B cell (primary cell): Measurements from ENCODE around the gene PANK4.
"Not testable (repeated sequence)": the region's sequence is repeated elsewhere in the genome, so short reads cannot be mapped to it uniquely, and the experiment has no call there.

ENCODE experiments used
- EZH2 ChIP-seq: IDR thresholded peaks from 2 replicates; pipeline ENCODE4 v1.6.1; 2012; ENCODE audit warnings: borderline replicate concordance, low read depth, mild to moderate bottlenecking, moderate library complexity, low read length; ENCODE audit not compliant: insufficient read depth, poor library complexity, severe bottlenecking
- TF ChIP-seq, protein P1 (sequence below): fragments of 200-600 bp; IDR thresholded peaks from one replicate; pipeline ENCODE4 v1.8.0; 2022; ENCODE audit warnings: antibody characterized with exemption, mild to moderate bottlenecking

DNA sequence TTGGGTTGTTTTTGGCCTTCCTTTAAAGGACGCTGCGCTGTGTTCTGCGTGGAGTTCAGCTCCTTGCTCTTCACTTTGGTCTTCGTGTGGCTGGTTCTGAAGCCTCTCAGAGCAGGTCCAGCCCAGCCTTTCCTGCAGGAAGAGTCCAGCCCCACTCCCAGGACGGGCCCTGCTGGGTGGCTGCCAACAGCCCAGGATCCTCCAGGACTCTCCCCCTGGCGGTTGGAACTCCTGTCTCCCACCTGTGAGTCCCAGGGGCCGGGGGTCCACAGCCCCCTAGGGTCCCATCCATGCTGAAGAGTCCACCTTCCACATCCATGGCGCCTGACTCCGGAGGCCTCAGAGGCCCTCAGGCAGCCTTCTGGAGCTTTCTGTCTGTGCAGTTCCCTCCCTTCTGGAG, 25.1 kb upstream of the PANK4 start:
- TF ChIP-seq, protein P1, sequence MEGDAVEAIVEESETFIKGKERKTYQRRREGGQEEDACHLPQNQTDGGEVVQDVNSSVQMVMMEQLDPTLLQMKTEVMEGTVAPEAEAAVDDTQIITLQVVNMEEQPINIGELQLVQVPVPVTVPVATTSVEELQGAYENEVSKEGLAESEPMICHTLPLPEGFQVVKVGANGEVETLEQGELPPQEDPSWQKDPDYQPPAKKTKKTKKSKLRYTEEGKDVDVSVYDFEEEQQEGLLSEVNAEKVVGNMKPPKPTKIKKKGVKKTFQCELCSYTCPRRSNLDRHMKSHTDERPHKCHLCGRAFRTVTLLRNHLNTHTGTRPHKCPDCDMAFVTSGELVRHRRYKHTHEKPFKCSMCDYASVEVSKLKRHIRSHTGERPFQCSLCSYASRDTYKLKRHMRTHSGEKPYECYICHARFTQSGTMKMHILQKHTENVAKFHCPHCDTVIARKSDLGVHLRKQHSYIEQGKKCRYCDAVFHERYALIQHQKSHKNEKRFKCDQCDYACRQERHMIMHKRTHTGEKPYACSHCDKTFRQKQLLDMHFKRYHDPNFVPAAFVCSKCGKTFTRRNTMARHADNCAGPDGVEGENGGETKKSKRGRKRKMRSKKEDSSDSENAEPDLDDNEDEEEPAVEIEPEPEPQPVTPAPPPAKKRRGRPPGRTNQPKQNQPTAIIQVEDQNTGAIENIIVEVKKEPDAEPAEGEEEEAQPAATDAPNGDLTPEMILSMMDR = not testable (repeated sequence)
- not testable (repeated sequence) for TF ChIP-seq EZH2
